Measurements from ENCODE around the gene ALOX12. TPM values are rescaled to one million over a fixed set of nuclear protein-coding genes. Genes with fewer than 3 reads are reported as not detected.
"Not testable (repeated sequence)": the region's sequence is repeated elsewhere in the genome, so short reads cannot be mapped to it uniquely, and the experiment has no call there.

ALOX12 gene, protein sequence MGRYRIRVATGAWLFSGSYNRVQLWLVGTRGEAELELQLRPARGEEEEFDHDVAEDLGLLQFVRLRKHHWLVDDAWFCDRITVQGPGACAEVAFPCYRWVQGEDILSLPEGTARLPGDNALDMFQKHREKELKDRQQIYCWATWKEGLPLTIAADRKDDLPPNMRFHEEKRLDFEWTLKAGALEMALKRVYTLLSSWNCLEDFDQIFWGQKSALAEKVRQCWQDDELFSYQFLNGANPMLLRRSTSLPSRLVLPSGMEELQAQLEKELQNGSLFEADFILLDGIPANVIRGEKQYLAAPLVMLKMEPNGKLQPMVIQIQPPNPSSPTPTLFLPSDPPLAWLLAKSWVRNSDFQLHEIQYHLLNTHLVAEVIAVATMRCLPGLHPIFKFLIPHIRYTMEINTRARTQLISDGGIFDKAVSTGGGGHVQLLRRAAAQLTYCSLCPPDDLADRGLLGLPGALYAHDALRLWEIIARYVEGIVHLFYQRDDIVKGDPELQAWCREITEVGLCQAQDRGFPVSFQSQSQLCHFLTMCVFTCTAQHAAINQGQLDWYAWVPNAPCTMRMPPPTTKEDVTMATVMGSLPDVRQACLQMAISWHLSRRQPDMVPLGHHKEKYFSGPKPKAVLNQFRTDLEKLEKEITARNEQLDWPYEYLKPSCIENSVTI
- not detected for total RNA-seq

DNA sequence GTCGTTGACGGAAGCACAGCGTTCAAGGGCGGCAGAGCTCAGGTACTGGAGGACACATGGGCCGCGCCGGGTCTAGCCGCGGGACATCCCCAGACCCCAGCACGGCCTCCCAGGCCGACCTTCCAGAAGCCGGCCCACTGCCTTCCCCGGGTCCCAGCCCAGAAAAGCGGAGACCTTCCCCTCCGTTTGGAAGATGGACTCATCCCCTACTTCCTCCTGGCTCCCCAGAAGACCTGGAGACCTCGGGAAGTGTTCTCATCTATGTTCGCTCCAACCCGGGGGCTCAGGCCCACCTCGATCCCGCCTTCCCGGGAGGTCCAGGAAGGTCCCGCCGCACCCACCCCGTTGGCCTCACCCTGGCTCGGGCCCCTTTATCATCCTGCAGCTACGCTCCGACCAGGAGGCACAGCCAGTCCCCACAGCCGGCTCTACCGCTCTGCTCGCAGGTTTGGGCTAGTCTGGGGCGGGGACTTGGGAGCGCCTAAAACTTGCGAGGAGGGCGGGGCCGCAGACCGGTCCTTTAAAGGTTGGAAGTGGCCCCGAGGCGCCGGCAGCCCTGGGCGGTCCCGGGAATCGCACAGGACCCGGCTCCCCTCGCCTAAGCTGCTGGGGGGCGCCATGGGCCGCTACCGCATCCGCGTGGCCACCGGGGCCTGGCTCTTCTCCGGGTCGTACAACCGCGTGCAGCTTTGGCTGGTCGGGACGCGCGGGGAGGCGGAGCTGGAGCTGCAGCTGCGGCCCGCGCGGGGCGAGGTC is at the start of gene ALOX12:
Gene ALOX12 (plus strand): TSS at position 550 of the 756 bp plus-strand sequence. CDS start 69 bp downstream, at position 619.
- no peaks in the 10 kb centered on the region for H3K27me3 ChIP-seq
- peaks cover 0 to 11% (median 8%) of the 10 kb centered on the region in 4 donors for H3K4me1 ChIP-seq
- intact Hi-C loops (cut with DNase I; ENCODE audit: low total_unique reads) = no loop called here
- no peak for TF ChIP-seq POLR2A (IDR thresholded peaks at IDR 0.05)
- TF ChIP-seq POLR2AphosphoS5 (IDR thresholded peaks at IDR 0.05) = no peak
- no peak for TF ChIP-seq EP300 (IDR thresholded peaks at IDR 0.05; ENCODE audit: low read depth)
- no peak for TF ChIP-seq CTCF (IDR thresholded peaks at IDR 0.05)
- in situ Hi-C loops (cut with MboI; ENCODE audit: low pct_ligation_motif_present in 1 of 4, low pct_unique_long_range_greater_than_20kb in 1 of 4, low sequenced_read_pairs in 3 of 4) = no loop called here
- H3K4me3 ChIP-seq = peak within 1 kb of the TSS in 3 of 4 donors; percentile 7 to 44 (median 14)
- H3K9me3 ChIP-seq = no peaks in the 10 kb centered on the region
- peaks cover 0 to 8% (median 0%) of the 10 kb centered on the region in 4 donors for H3K36me3 ChIP-seq
- H3K27ac ChIP-seq = no peak within 1 kb of the TSS
- 30% methylated on average over 44 of the region's 64 CpGs; no CpG with 5 or more reads in 1 of the 2 donors for WGBS, 2 donors (ENCODE audit: low coverage in 1 of 2)
- DNase-seq = no peak

- WGBS, 2 donors (ENCODE audit: low coverage in 1 of 2) = 74 to 79% methylated on average over 2 of the region's 2 CpGs
- intact Hi-C loops (cut with DNase I; ENCODE audit: low total_unique reads) (no loop called here), in situ Hi-C loops (cut with MboI; ENCODE audit: low pct_ligation_motif_present in 1 of 4, low pct_unique_long_range_greater_than_20kb in 1 of 4, low sequenced_read_pairs in 3 of 4) (no loop called here)
- no peaks in the 10 kb centered on the region for H3K4me1 ChIP-seq
- no peak for TF ChIP-seq CTCF (IDR thresholded peaks at IDR 0.05)
- no peak for TF ChIP-seq POLR2A (IDR thresholded peaks at IDR 0.05)
- no peak for TF ChIP-seq POLR2AphosphoS5 (IDR thresholded peaks at IDR 0.05)
- TF ChIP-seq EP300 (IDR thresholded peaks at IDR 0.05; ENCODE audit: low read depth) = no peak
- no peak for DNase-seq
- no peaks in the 10 kb centered on the region for H3K9me3 ChIP-seq
- no peaks in the 10 kb centered on the region for H3K27me3 ChIP-seq
- H3K27ac ChIP-seq = no peak overlapping the region
- H3K36me3 ChIP-seq = no peaks in the 10 kb centered on the region
- H3K4me3 ChIP-seq = no peak overlapping the region
Measured at GRCh38 chr17:6947745-6948144, 48.1 kb upstream of the ALOX12 start.

GRCh38 chr17:6948562-6948961 is 47.3 kb upstream of the ALOX12 start:
- H3K27me3 ChIP-seq = no peaks in the 10 kb centered on the region
- no peak for DNase-seq
- no peaks in the 10 kb centered on the region for H3K36me3 ChIP-seq
- no peak overlapping the region for H3K4me3 ChIP-seq
- in situ Hi-C loops (cut with MboI; ENCODE audit: low pct_ligation_motif_present in 1 of 4, low pct_unique_long_range_greater_than_20kb in 1 of 4, low sequenced_read_pairs in 3 of 4) (no loop called here), intact Hi-C loops (cut with DNase I; ENCODE audit: low total_unique reads) (no loop called here)
- H3K27ac ChIP-seq = no peak overlapping the region
- TF ChIP-seq POLR2A (IDR thresholded peaks at IDR 0.05) (no peak), EP300 (IDR thresholded peaks at IDR 0.05; ENCODE audit: low read depth) (no peak), POLR2AphosphoS5 (IDR thresholded peaks at IDR 0.05) (no peak), CTCF (IDR thresholded peaks at IDR 0.05) (no peak)
- H3K4me1 ChIP-seq = no peaks in the 10 kb centered on the region
- no peaks in the 10 kb centered on the region for H3K9me3 ChIP-seq
- WGBS, 2 donors (ENCODE audit: low coverage in 1 of 2) = 46 to 56% methylated on average over 5 of the region's 5 CpGs

- Histone ChIP-seq H3K4me1 (no peaks in the 10 kb centered on the region), H3K27ac (no peak overlapping the region), H3K27me3 (no peaks in the 10 kb centered on the region), H3K9me3 (no peaks in the 10 kb centered on the region), H3K36me3 (no peaks in the 10 kb centered on the region), H3K4me3 (no peak overlapping the region)
- in situ Hi-C loops (cut with MboI; ENCODE audit: low pct_ligation_motif_present in 1 of 4, low pct_unique_long_range_greater_than_20kb in 1 of 4, low sequenced_read_pairs in 3 of 4) (no loop called here), intact Hi-C loops (cut with DNase I; ENCODE audit: low total_unique reads) (no loop called here)
- 73 to 85% methylated on average over 3 of the region's 3 CpGs for WGBS, 2 donors (ENCODE audit: low coverage in 1 of 2)
- DNase-seq = no peak
- no peak for TF ChIP-seq POLR2A (IDR thresholded peaks at IDR 0.05)
- no peak for TF ChIP-seq EP300 (IDR thresholded peaks at IDR 0.05; ENCODE audit: low read depth)
- no peak for TF ChIP-seq CTCF (IDR thresholded peaks at IDR 0.05)
- no peak for TF ChIP-seq POLR2AphosphoS5 (IDR thresholded peaks at IDR 0.05)
Measured at GRCh38 chr17:6948976-6949375, 46.9 kb upstream of the ALOX12 start.

GRCh38 chr17:6950938-6951337 is 44.9 kb upstream of the ALOX12 start:
- H3K27ac ChIP-seq; intact Hi-C loops (cut with DNase I; ENCODE audit: low total_unique reads); DNase-seq; H3K36me3 ChIP-seq; H3K4me3 ChIP-seq; H3K9me3 ChIP-seq; in situ Hi-C loops (cut with MboI; ENCODE audit: low pct_ligation_motif_present in 1 of 4, low pct_unique_long_range_greater_than_20kb in 1 of 4, low sequenced_read_pairs in 3 of 4); H3K4me1 ChIP-seq; H3K27me3 ChIP-seq: not testable (repeated sequence)
- WGBS, 2 donors (ENCODE audit: low coverage in 1 of 2) = 95 to 100% methylated on average over 1 to 2 of the region's 2 CpGs
